A673 (cell line): ENCODE results near the gene KATNB1. TPM values are rescaled to one million over a fixed set of nuclear protein-coding genes. Genes with fewer than 3 reads are reported as not detected.

Experiments used
- BruUV-seq: library from RNA; stranded (reverse); fragments of 400-500 nt; replicated peaks from 2 replicates; lab custom pipeline; 2021; lab: Mats Ljungman, UMichigan
- CTCF ChIA-PET: fragments of 300-600 bp; sonication (Branson Sonifier 250); formaldehyde crosslinking; loops from one replicate; lab custom pipeline; 2022; ENCODE audit warnings: antibody characterized with exemption; lab: Charles Lee
- POLR2A ChIA-PET: fragments of 300-600 bp; sonication (Branson Sonifier 250); formaldehyde crosslinking; loops from one replicate; lab custom pipeline; 2022; ENCODE audit warnings: antibody characterized with exemption; ENCODE audit not compliant: low non-redundant PET; lab: Charles Lee
- DNase-seq: peaks from one replicate; pipeline ENCODE4 v3.0.0-alpha.2; 2015; ENCODE audit warnings: low spot score
- H3K27ac ChIP-seq: fragments of 200-600 bp; sonication (generic); 2 replicates; pipeline ENCODE4 v1.5.1; 2016; ENCODE audit warnings: mixed run types, low read depth, mild to moderate bottlenecking, mixed read lengths, antibody characterized with exemption, low read length; ENCODE audit not compliant: poor library complexity, severe bottlenecking
- H3K27me3 ChIP-seq: fragments of 200-600 bp; sonication (generic); replicated peaks from 2 replicates; pipeline ENCODE4 v1.6.1; 2017; ENCODE audit warnings: mixed run types, low read depth, mild to moderate bottlenecking, mixed read lengths, antibody characterized with exemption, low read length; ENCODE audit not compliant: insufficient read depth, poor library complexity
- H3K36me3 ChIP-seq: fragments of 200-600 bp; sonication (generic); 2 replicates; pipeline ENCODE4 v1.6.1; 2016; ENCODE audit warnings: mixed run types, mild to moderate bottlenecking, mixed read lengths, antibody characterized with exemption, low read length; ENCODE audit not compliant: insufficient read depth, poor library complexity, severe bottlenecking
- H3K4me1 ChIP-seq: fragments of 200-600 bp; sonication (generic); 2 replicates; pipeline ENCODE4 v1.6.1; 2017; ENCODE audit warnings: mixed run types, mild to moderate bottlenecking, mixed read lengths, antibody characterized with exemption, low read length; ENCODE audit not compliant: insufficient read depth, poor library complexity, severe bottlenecking
- H3K4me3 ChIP-seq: fragments of 200-600 bp; sonication (generic); 2 replicates; pipeline ENCODE4 v1.5.1; 2016; ENCODE audit warnings: low read depth, mixed run types, mild to moderate bottlenecking, mixed read lengths, low read length; ENCODE audit not compliant: poor library complexity, severe bottlenecking
- H3K9me3 ChIP-seq: fragments of 200-600 bp; sonication (generic); 2 replicates; pipeline ENCODE4 v1.6.1; 2016; ENCODE audit warnings: mixed run types, low read depth, mild to moderate bottlenecking, mixed read lengths, antibody characterized with exemption, low read length; ENCODE audit not compliant: poor library complexity, severe bottlenecking
- EZH2 ChIP-seq: fragments of 200-600 bp; sonication (generic); IDR thresholded peaks from 2 replicates; pipeline ENCODE4 v1.6.1; 2017; ENCODE audit warnings: borderline replicate concordance, low read depth, mild to moderate bottlenecking, mixed read lengths, antibody characterized with exemption, low read length; ENCODE audit not compliant: poor library complexity, severe bottlenecking
- intact Hi-C: fragments of 100-400 bp; cut with micrococcal nuclease; formaldehyde crosslinking; loops from one replicate; pipeline ENCODE4 v1.10.0; 2022; ENCODE audit not compliant: unreplicated experiment
- total RNA-seq: library from RNA; stranded (reverse); gene quantifications from 2 replicates; pipeline ENCODE4 v1.2.3, GENCODE V29; 2021
- TF ChIP-seq, protein P1 (sequence below): fragments of 300-800, 200-600 bp; sonication (generic); conservative IDR thresholded peaks from 2 replicates; pipeline ENCODE4 v1.5.1; 2017; ENCODE audit warnings: low read depth, mild to moderate bottlenecking, antibody characterized with exemption, low read length, moderate library complexity, mixed read lengths

KATNB1 gene
- total RNA-seq, 1 experiment from 2014 or later = 55.7 TPM

DNA sequence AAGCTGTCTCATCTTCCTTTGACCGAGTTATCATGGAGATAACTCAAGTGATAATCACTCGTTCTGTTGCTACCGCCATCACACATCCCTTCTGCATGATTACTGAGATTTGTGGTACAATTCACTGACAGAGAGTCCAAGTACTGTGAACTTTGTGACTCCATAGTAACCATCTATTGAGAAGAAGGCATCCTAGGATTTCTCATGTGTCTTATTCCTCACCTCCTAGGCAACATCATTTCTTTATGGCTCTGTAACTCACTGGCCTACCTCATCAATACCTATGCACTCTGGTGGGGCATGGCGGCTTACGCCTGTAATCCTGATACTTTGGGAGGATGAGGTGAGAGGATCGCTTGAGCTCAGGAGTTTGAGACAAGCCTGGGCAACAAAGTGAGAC lies 21.5 kb upstream of the KATNB1 start:
- ChIA-PET POLR2A (no interaction called here), CTCF (no interaction called here)
- no TSS peak for BruUV-seq

DNA sequence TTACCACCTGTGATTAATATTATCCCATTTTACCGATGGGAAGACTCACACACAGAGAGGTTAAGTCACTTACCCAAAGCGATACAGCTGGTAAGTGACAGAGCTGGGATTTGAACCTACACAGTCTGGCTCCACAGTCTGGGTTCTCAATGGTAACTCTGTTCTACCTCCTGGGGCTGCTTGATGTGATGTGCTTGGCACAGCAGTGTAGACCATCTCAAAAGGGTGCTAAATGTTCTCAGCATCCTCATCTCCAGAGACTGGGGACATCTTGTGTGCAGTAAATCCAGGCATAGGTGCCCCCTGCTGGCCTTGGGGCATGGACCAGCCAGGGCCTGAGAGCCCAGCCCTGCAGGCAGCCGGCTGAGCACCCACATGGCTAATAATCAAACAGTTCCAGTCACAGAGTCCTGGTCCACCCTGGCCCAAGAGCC lies 15.4 kb upstream of the KATNB1 start:
- TF ChIP-seq, protein P1, sequence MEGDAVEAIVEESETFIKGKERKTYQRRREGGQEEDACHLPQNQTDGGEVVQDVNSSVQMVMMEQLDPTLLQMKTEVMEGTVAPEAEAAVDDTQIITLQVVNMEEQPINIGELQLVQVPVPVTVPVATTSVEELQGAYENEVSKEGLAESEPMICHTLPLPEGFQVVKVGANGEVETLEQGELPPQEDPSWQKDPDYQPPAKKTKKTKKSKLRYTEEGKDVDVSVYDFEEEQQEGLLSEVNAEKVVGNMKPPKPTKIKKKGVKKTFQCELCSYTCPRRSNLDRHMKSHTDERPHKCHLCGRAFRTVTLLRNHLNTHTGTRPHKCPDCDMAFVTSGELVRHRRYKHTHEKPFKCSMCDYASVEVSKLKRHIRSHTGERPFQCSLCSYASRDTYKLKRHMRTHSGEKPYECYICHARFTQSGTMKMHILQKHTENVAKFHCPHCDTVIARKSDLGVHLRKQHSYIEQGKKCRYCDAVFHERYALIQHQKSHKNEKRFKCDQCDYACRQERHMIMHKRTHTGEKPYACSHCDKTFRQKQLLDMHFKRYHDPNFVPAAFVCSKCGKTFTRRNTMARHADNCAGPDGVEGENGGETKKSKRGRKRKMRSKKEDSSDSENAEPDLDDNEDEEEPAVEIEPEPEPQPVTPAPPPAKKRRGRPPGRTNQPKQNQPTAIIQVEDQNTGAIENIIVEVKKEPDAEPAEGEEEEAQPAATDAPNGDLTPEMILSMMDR = peak; percentile 43
- TF ChIP-seq EZH2 = no peak
- H3K27me3 ChIP-seq = no peaks in the 10 kb centered on the region
- no peaks in the 10 kb centered on the region for H3K36me3 ChIP-seq
- no peak overlapping the region for H3K4me3 ChIP-seq
- no peaks in the 10 kb centered on the region for H3K4me1 ChIP-seq
- H3K27ac ChIP-seq = no peak overlapping the region
- peak; percentile 19 for DNase-seq
- H3K9me3 ChIP-seq = no peaks in the 10 kb centered on the region
- intact Hi-C loops = no loop called here
- no TSS peak for BruUV-seq
- ChIA-PET CTCF (no interaction called here), POLR2A (no interaction called here)

More for the DNA sequence above, 21.5 kb upstream of the KATNB1 start:
- Histone ChIP-seq H3K36me3 (no peaks in the 10 kb centered on the region), H3K27me3 (no peaks in the 10 kb centered on the region), H3K4me1 (no peaks in the 10 kb centered on the region), H3K4me3 (no peak overlapping the region), H3K27ac (no peak overlapping the region), H3K9me3 (no peaks in the 10 kb centered on the region)
- TF ChIP-seq EZH2 = no peak
- TF ChIP-seq, protein P1 = no peak
- DNase-seq = no peak
- intact Hi-C loops = no loop called here

DNA sequence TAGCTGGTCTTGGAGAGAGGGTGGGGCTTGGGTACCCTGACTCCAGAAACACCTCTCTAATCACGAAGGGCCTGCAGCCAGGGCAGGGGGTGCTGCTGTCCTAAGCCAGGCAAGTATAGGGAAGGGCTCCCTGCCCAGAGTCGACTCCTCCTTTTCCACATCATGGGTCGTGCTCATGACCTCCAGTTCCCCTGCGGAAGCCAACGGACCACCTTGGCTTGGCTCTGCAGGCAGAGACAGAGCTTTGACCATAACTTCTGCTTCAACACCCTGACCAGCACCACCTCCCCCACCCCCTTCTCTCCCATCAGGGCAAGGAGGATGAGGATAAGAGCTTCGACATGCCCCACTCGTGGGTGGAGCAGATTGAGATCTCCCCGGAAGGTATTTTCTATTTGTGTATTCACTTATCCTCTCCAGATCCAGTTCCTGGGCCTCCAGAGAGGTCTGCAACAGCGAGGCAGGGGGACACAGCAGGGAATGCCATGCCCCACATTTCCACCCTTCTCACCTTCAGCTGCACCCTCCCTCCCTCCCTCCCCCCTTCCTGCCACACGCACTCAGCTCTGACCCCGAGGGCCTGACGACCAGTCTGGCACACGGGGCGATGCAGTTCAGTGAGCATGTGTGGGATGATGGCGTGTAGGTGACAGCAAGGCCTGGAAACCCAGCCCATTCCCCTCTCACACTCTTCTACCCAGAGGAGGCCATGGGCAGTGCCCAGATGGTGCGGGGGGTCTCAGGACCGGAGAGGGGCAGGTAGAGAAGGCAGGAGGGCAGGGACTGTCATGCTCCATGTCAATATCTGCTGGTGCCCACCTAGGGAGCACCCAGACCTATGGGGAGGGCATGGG lies 14.0 kb upstream of the KATNB1 start:
- intact Hi-C loops = no loop called here
- DNase-seq = no peak
- H3K36me3 ChIP-seq = no peaks in the 10 kb centered on the region
- no peaks in the 10 kb centered on the region for H3K27me3 ChIP-seq
- H3K27ac ChIP-seq = no peak overlapping the region
- ChIA-PET CTCF (no interaction called here), POLR2A (no interaction called here)
- H3K9me3 ChIP-seq = no peaks in the 10 kb centered on the region
- H3K4me1 ChIP-seq = no peaks in the 10 kb centered on the region
- BruUV-seq = no TSS peak
- no peak overlapping the region for H3K4me3 ChIP-seq
- TF ChIP-seq EZH2 = no peak
- TF ChIP-seq, protein P1 = no peak
